ENCODE data around the gene DACT3. TPM values are rescaled to one million over a fixed set of nuclear protein-coding genes. Genes with fewer than 3 reads are reported as not detected.

DACT3 gene
- total RNA-seq, 1 donor from 2014 or later, result 11.2 TPM

DNA sequence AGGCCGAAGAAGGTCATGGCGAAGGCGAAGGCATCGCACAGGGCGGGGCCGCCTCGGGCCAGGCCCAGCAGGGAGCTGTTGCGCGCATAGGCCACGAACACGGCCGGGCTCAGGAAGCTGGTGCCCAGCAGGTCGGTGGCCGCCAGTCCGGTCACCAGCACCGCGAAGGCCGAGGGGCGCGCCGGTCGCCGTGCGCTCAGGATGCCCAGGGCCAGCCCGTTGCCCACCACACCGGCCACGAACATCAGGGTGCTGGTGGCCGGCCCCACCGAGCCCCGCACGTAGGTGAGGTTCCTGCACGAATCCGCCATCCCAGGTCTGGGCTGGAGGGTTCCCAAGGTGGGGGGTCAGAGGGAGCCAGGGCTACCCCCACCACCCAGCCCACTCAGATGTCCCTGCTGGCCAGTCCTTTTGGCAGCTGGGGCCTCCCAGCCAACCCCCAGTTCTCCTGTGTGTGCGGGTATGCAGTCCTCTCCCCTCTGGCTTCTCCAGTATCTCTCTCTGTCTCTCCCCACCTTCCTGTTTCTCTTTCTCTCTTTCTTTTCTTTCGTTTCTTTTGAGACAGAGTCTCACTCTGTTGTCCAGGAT lies 37.0 kb downstream of the DACT3 start:
- H3K36me3 Mint-ChIP-seq (ENCODE audit: unreplicated experiment), result no peaks in the 10 kb centered on the region
- no peaks in the 10 kb centered on the region for H3K27me3 Mint-ChIP-seq (ENCODE audit: unreplicated experiment)
- H3K4me3 Mint-ChIP-seq (ENCODE audit: unreplicated experiment), result no peak overlapping the region
- H3K4me1 Mint-ChIP-seq (ENCODE audit: unreplicated experiment), result peaks cover 41% of the 10 kb centered on the region
- no peak for DNase-seq (ENCODE audit: extremely low spot score, unreplicated experiment)
- H3K9me3 Mint-ChIP-seq (ENCODE audit: unreplicated experiment), result no peaks in the 10 kb centered on the region
- TF ChIP-seq, protein P1, sequence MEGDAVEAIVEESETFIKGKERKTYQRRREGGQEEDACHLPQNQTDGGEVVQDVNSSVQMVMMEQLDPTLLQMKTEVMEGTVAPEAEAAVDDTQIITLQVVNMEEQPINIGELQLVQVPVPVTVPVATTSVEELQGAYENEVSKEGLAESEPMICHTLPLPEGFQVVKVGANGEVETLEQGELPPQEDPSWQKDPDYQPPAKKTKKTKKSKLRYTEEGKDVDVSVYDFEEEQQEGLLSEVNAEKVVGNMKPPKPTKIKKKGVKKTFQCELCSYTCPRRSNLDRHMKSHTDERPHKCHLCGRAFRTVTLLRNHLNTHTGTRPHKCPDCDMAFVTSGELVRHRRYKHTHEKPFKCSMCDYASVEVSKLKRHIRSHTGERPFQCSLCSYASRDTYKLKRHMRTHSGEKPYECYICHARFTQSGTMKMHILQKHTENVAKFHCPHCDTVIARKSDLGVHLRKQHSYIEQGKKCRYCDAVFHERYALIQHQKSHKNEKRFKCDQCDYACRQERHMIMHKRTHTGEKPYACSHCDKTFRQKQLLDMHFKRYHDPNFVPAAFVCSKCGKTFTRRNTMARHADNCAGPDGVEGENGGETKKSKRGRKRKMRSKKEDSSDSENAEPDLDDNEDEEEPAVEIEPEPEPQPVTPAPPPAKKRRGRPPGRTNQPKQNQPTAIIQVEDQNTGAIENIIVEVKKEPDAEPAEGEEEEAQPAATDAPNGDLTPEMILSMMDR (IDR thresholded peaks at IDR 0.05), result no peak
- peak overlapping the region; percentile 57 for H3K27ac Mint-ChIP-seq (ENCODE audit: unreplicated experiment)

GRCh38 chr19:46622118-46622446 lies 38.9 kb downstream of the DACT3 start:
- Mint-ChIP-seq H3K9me3 (ENCODE audit: unreplicated experiment) (no peaks in the 10 kb centered on the region), H3K4me1 (ENCODE audit: unreplicated experiment) (peaks cover 43% of the 10 kb centered on the region), H3K27ac (ENCODE audit: unreplicated experiment) (no peak overlapping the region), H3K27me3 (ENCODE audit: unreplicated experiment) (no peaks in the 10 kb centered on the region), H3K4me3 (ENCODE audit: unreplicated experiment) (no peak overlapping the region), H3K36me3 (ENCODE audit: unreplicated experiment) (no peaks in the 10 kb centered on the region)
- TF ChIP-seq, protein P1 (IDR thresholded peaks at IDR 0.05), result no peak
- DNase-seq (ENCODE audit: extremely low spot score, unreplicated experiment), result no peak

DNA sequence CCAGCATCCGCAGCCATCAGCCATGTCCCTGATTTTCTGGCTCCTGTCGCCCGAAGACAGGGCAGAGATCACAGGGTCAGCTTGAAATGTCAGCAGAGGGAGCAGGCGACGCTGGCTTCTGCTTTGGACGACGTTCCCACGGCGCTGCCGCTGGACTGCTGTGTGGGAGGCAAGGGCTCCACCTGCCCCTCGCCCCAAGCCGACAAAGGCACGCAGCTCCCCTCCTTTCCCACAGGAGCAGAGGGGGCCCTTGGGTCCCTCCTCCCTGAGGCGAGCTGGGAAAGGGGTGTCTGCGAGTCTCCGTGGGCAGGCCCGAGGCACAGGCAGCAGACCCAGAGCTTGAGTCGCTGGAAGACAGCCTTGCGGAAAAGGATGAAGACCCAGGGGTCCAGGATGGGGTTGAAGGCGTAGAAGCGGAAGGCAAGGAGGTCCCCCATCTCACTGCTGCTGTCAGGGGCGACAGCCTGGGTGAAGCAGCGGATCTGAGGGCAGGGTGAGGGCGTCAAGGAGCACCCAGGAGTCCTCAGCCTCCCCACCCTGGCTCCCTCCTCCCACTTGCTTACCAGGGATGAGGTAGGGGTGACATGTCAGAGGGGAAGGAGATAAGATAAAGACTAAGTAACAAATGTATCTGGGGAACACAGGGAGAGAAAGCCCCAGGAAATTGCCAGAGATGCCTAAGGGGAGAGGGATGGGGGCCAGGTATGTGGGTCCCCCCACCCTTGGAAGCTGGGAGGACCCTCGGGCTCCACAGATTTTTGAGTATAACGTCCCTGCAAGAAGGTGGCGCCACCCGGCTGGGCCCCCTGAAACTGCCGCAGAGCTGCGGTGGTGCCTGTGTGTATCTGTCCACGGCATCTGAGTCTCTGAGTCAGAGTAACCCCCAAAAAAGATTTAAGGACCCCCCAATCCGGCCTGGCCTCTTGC lies 39.5 kb downstream of the DACT3 start:
- peaks cover 46% of the 10 kb centered on the region for H3K4me1 Mint-ChIP-seq (ENCODE audit: unreplicated experiment)
- TF ChIP-seq, protein P1 (IDR thresholded peaks at IDR 0.05), result no peak
- H3K4me3 Mint-ChIP-seq (ENCODE audit: unreplicated experiment), result no peak overlapping the region
- DNase-seq (ENCODE audit: extremely low spot score, unreplicated experiment), result no peak
- H3K27me3 Mint-ChIP-seq (ENCODE audit: unreplicated experiment), result no peaks in the 10 kb centered on the region
- H3K36me3 Mint-ChIP-seq (ENCODE audit: unreplicated experiment), result no peaks in the 10 kb centered on the region
- no peak overlapping the region for H3K27ac Mint-ChIP-seq (ENCODE audit: unreplicated experiment)
- no peaks in the 10 kb centered on the region for H3K9me3 Mint-ChIP-seq (ENCODE audit: unreplicated experiment)

GRCh38 chr19:46620716-46621115 lies 40.3 kb downstream of the DACT3 start:
- no peak for DNase-seq (ENCODE audit: extremely low spot score, unreplicated experiment)
- Mint-ChIP-seq H3K9me3 (ENCODE audit: unreplicated experiment) (no peaks in the 10 kb centered on the region), H3K27me3 (ENCODE audit: unreplicated experiment) (no peaks in the 10 kb centered on the region), H3K4me3 (ENCODE audit: unreplicated experiment) (no peak overlapping the region), H3K27ac (ENCODE audit: unreplicated experiment) (no peak overlapping the region), H3K36me3 (ENCODE audit: unreplicated experiment) (no peaks in the 10 kb centered on the region), H3K4me1 (ENCODE audit: unreplicated experiment) (peaks cover 42% of the 10 kb centered on the region)
- TF ChIP-seq, protein P1 (IDR thresholded peaks at IDR 0.05), result no peak

DNA sequence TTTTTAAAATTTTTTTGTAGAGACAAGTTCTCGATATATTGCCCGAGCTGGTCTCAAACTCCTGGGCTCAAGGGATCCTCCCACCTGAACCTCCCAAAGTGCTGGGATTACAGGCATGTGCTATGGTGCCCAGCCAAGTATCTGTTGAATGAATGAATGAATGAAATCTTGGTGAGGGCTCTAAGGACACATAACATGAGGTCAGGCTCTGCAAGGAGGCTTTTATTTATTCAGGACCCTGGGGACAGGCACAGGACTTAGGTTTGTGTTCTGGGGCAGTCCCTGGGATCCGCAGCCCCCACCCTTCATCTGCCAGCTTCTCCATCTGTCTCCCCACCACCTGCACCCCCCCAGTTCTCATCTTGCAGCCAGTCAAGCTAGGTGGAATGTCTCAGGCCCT lies 40.7 kb downstream of the DACT3 start:
- TF ChIP-seq, protein P1 (IDR thresholded peaks at IDR 0.05), result no peak
- Mint-ChIP-seq H3K27me3 (ENCODE audit: unreplicated experiment) (no peaks in the 10 kb centered on the region), H3K36me3 (ENCODE audit: unreplicated experiment) (no peaks in the 10 kb centered on the region), H3K4me3 (ENCODE audit: unreplicated experiment) (no peak overlapping the region), H3K9me3 (ENCODE audit: unreplicated experiment) (no peaks in the 10 kb centered on the region), H3K4me1 (ENCODE audit: unreplicated experiment) (peaks cover 37% of the 10 kb centered on the region), H3K27ac (ENCODE audit: unreplicated experiment) (no peak overlapping the region)
- no peak for DNase-seq (ENCODE audit: extremely low spot score, unreplicated experiment)

All from osteocyte (in vitro differentiated cells).